Cerebellar cortex (tissue), 1 donor: ENCODE measurements around the gene LIME1.
"Not testable (repeated sequence)": the region's sequence is repeated elsewhere in the genome, so short reads cannot be mapped to it uniquely, and the experiment has no call there.

Experiments used
- DNase-seq: peaks from one replicate; pipeline ENCODE4 v3.0.0-alpha.2; 2015; ENCODE audit warnings: low spot score

LIME1 gene

DNA sequence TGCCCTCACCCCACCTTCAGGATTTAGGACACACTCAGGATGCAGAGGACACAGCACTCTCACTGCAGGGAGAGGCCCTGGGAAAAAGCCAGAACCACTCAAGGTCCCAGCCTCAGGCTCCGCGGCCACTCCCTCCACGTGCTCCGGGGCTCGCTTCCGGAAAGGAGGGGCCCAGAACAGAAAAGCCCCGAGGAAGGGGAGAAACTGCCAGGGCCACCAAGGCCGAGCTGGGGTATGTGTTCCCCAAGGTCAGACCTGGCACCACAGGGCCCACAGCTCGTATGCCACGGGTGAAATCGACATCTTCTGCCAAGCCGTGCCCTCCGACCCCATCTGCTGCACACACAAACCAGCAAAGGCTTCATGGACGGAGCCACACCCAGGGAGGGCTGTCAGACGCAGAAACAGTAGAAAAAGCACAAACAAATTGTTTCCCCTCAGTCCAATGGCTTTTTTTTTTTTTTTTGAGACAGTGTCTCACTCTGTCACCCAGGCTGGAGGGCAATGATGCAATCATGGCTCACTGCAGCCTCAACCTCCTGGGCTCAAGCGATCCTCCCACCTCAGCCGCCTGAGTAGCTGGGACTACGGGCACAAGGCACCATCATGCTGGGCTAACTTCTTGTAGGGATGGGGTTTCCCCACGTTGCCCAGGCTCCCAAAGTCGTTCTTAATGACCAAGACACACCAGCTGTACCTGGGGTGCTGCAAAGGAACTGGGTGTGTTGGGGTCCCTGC, 36.5 kb downstream of the LIME1 start:
- DNase-seq = no peak

DNA sequence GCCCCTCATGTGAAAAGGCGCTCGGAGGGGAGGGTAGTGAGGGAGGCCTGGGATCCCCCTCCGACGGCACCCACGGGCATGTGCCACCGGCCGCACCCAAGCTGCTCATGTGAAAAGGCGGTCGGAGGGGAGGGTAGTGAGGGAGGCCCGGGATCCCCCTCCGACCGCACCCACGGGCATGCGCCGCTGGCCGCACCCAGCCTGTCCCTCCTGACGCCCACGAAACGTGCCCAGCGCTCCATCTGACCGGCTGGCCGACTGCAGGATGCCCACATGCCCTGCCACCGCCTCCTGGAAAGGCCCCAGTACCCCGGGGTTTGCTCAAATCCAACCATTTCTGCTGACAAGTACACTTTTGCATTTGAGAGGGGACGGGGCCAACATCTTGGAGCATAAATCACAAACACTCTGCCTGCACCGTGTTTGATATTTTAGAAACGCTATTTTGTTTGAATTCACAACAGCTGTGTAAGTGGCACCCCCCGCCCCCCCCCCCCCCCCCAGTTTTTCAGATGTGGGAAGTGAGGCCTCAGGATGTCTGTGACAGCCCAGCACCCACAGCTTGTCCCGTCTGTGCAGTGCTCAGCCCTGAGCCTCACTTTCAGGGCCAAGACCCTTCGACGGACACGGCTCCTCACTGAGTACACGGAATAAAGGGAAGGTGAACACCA, 37.2 kb downstream of the LIME1 start:
- no peak for DNase-seq

GRCh38 chr20:63774306-63774705, 37.8 kb downstream of the LIME1 start:
- no peak for DNase-seq

GRCh38 chr20:63775096-63775978, 38.9 kb downstream of the LIME1 start:
- no peak for DNase-seq

GRCh38 chr20:63776875-63777274, 40.4 kb downstream of the LIME1 start:
- not testable (repeated sequence) for DNase-seq

- DNase-seq = no peak
Observed at GRCh38 chr20:63777614-63778013, 41.1 kb downstream of the LIME1 start.

DNA sequence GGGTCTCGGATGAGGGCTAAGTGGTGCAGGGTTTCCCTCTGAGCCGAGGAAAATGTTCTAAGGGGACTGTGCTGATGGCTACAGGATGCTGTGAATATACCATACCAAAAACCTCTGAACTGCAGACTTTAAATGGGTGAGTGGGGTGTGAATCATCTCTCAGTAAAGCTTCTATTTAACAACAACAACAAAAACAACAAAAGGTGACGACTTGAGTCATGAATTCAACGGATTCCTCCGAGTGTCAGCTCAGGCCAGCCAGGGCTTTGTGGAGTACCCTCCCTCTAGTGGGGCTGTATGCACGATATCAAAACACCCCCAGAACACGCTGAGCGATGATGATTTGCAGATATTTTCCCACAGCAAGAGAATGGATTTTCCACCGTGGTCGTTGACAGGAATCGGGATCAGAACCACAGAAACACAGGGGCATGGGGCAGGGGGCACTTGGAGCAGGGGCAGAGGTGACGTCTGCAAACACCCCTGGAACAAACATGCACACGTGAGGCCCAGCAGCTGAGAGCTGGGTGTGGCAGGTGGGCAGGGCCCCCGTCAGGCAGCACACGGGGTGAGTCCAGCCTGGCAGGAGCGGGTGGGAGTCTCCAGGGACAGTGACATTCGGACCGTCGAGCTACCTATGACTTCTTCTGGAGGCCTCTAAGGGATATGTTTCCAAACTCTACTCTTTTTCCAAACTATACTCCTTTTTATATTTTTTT, 41.7 kb downstream of the LIME1 start:
- DNase-seq = no peak

GRCh38 chr20:63778857-63779256, 42.4 kb downstream of the LIME1 start:
- no peak for DNase-seq

DNA sequence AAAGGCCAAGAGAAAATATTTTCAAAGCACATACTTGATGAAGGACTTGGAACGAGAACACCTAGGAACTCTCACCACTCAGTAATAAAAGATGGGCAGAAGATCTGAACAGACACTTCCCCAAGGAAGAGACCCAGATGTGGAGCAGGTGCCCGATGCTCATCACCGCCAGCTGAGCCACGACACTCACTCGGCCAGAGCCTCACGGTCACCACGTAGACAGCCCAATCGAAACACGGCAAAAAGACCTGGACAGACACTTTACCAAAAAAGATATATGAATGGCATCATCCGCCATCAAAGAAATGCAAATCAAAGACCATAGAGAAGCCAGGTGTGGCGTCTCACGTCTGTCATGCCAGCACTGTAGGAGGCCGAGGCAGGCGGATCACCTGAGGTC, 44.7 kb downstream of the LIME1 start:
- DNase-seq = no peak

- DNase-seq = no peak
Observed at GRCh38 chr20:63782051-63782471, 45.6 kb downstream of the LIME1 start.

DNA sequence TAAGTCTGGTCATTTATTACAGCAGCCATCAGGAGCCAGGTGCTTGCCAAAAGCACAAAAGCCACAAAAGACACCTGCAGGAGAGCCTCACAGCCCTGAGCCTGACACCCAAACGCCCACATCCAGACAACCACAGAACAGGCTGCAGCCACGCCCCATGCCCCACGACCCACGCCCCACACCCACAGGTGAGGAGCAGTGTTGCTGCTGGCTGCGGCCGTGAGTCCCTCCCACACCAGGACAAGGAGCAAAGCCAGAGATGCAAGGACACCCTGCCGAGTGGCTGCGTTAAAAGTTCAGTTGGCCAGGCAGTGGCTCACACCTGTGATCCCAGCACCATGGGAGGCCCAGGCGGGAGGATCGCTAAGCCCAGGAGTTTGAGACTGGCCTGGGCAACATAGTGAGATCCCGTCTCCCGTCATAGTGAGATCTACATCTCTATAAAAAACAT, 46.1 kb downstream of the LIME1 start:
- DNase-seq = no peak

- DNase-seq = no peak
Observed at GRCh38 chr20:63783970-63784369, 47.5 kb downstream of the LIME1 start.

- DNase-seq = no peak
Observed at GRCh38 chr20:63785691-63786131, 49.2 kb downstream of the LIME1 start.

GRCh38 chr20:63787302-63787701, 50.8 kb downstream of the LIME1 start:
- no peak for DNase-seq

- no peak for DNase-seq
Observed at GRCh38 chr20:63787749-63788148, 51.3 kb downstream of the LIME1 start.
